HUES6 (cell line): Measurements from ENCODE around the gene PHGDH.

Experiments
- H3K27ac ChIP-seq: 2 replicates; pipeline ENCODE4 v1.7.0; 2013; ENCODE audit warnings: low read depth, mild to moderate bottlenecking, low read length, inconsistent platforms
- H3K27me3 ChIP-seq: 2 replicates; pipeline ENCODE4 v1.6.1; 2013; ENCODE audit warnings: low read length; ENCODE audit not compliant: control insufficient read depth, insufficient read depth
- H3K36me3 ChIP-seq: 2 replicates; pipeline ENCODE4 v1.6.1; 2013; ENCODE audit warnings: low read length; ENCODE audit not compliant: control insufficient read depth, insufficient read depth
- H3K4me1 ChIP-seq: 2 replicates; pipeline ENCODE4 v1.6.1; 2013; ENCODE audit warnings: low read length; ENCODE audit not compliant: control insufficient read depth, insufficient read depth
- H3K4me3 ChIP-seq: 2 replicates; pipeline ENCODE4 v1.5.1; 2013; ENCODE audit warnings: low read depth, low read length
- H3K9ac ChIP-seq: one replicate; pipeline ENCODE4 v1.6.1; 2013; ENCODE audit warnings: mild to moderate bottlenecking, low read length
- H3K9me3 ChIP-seq: 2 replicates; pipeline ENCODE4 v1.6.1; 2013; ENCODE audit warnings: low read depth, low read length; ENCODE audit not compliant: control insufficient read depth, insufficient read depth

PHGDH gene

DNA sequence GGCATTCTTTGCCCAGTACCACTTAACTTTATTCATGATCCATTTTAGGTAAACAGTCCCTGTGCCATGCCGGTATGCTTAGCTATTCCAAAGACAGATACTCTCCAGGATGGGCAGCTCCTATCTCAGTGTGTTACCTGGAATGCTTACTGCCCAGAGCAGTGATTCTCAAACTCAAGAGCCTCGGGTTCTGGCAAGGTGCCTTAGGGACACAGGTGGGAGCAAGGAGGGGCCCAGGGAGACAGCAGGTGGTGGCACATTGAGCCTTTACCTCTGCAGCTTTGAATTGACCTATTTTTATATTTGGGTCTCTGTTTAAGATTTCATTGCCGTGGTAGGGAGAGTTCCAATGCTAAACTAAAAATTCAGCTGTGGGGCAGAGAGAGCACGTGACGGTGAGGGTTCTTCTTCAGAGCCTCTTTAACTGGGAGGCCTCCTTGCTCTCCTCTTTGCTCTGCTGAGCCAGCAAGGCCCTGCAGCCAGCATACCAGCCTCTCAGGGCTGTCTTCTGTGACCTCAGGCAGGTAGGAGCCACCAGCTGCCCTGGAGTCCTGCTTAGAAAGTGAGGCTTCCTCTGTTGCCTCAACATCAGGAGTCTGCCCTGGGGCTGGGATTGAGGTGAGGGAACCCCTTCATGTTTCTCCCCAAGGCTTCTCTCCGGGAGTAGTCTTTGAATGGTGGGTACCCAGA is 20.2 kb downstream of the PHGDH start:
- Histone ChIP-seq H3K36me3 (peaks cover 99% of the 10 kb centered on the region), H3K27me3 (no peaks in the 10 kb centered on the region), H3K9ac (no peak overlapping the region), H3K4me3 (no peak overlapping the region), H3K9me3 (no peaks in the 10 kb centered on the region), H3K4me1 (peaks cover 3% of the 10 kb centered on the region; the same call in 1 of the 2 replicates), H3K27ac (no peak overlapping the region)

DNA sequence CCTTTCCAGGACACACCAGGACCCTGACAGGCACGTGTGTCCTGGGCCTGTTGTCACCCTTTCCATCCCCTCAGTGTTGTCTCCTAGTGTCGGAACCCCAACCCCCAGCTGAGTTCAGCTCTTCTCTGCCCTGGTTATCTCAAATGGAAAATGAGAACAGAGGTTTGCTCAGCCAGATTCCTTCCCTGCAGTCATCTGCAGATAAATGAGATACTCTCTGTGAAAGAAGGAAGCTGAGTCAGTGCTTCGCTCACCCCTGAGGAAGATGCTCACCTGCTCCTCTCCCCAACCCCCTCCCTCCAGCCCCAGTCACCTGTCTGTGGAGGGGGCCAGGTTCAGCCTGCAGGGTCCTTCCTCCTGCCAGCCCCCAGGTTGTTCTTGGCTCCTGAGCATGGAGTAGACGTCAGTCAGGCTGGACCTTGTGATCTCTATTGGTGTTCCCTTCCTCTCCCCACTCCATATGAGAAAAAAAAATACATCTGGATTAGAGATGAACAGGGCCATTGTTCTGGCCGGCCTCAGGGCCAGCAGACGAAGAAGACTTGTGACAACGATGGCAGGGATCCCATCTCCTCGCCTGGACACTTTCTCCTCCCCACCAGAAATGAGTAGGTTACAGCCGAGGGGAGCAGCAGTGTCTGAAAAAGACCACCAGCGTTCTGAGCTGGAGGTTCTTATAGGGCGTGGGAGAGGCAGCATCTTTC is 20.9 kb downstream of the PHGDH start:
- H3K4me1 ChIP-seq: peaks cover 3% of the 10 kb centered on the region; the same call in 1 of the 2 replicates
- no peaks in the 10 kb centered on the region for H3K9me3 ChIP-seq
- no peak overlapping the region for H3K9ac ChIP-seq
- H3K4me3 ChIP-seq: no peak overlapping the region
- no peak overlapping the region for H3K27ac ChIP-seq
- no peaks in the 10 kb centered on the region for H3K27me3 ChIP-seq
- peaks cover 100% of the 10 kb centered on the region for H3K36me3 ChIP-seq

DNA sequence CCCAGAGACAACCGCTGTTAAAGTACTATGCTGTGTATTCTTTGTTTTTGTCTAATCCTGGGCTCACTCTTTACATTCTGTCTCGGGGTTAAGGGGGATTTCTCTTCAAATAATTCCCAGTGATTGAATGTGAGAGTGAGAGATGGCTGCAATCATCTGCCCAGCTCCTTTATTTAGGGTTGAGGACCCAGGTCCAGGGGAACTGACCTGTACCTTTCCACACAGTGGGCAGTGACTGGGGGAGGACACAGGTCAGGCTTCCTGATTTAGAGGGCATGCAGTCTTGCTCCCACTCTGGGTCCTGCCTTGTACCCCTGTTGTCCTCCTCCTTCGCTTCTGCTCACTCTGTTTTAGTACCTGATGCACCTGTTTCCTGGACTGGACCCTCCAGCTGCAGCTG is 22.0 kb downstream of the PHGDH start:
- Histone ChIP-seq H3K27ac (no peak overlapping the region), H3K36me3 (peaks cover 99% of the 10 kb centered on the region), H3K4me3 (no peak overlapping the region), H3K9ac (no peak overlapping the region), H3K9me3 (no peaks in the 10 kb centered on the region), H3K27me3 (no peaks in the 10 kb centered on the region), H3K4me1 (no peaks in the 10 kb centered on the region)

DNA sequence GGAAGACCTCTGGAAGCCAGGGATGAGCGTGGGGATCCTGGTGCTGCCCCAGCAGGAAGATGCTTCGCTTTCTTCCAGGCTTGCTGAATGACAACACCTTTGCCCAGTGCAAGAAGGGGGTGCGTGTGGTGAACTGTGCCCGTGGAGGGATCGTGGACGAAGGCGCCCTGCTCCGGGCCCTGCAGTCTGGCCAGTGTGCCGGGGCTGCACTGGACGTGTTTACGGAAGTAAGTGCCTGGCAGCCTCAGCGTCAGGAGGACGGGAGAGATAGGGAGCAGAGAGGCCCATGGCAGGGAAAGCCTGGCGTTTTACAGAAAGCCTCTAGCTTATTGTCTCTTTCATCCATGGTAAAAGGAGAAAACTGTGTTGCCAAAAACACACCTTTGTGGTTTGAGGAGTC is 23.5 kb downstream of the PHGDH start:
- Histone ChIP-seq H3K4me3 (no peak overlapping the region), H3K9me3 (no peaks in the 10 kb centered on the region), H3K4me1 (no peaks in the 10 kb centered on the region), H3K36me3 (peaks cover 99% of the 10 kb centered on the region), H3K27ac (no peak overlapping the region), H3K27me3 (no peaks in the 10 kb centered on the region), H3K9ac (no peak overlapping the region)

DNA sequence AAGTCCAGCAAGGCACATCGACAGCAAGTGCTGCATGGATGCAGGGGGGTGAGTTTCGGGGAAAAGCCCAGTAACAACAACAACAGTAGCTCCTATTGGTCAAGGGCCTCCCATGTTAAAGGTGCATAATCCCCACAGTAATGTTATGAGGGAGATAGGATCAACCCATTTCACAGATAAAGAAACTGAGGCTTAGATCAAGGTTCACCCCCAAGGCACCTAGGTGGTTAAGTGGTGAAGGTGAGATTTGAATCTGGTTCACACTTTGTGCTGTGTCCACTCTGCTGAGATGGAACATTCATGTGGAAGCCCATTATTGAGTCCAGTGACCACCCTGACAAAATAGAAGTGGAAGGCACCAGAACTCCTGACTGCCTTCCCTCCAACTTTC is 24.9 kb downstream of the PHGDH start:
- no peaks in the 10 kb centered on the region for H3K4me1 ChIP-seq
- H3K4me3 ChIP-seq: no peak overlapping the region
- no peaks in the 10 kb centered on the region for H3K9me3 ChIP-seq
- peaks cover 99% of the 10 kb centered on the region for H3K36me3 ChIP-seq
- H3K27me3 ChIP-seq: no peaks in the 10 kb centered on the region
- H3K9ac ChIP-seq: no peak overlapping the region
- H3K27ac ChIP-seq: no peak overlapping the region

GRCh38 chr1:119737040-119737682 is 25.4 kb downstream of the PHGDH start:
- Histone ChIP-seq H3K4me3 (no peak overlapping the region), H3K27me3 (no peaks in the 10 kb centered on the region), H3K36me3 (peaks cover 99% of the 10 kb centered on the region), H3K4me1 (no peaks in the 10 kb centered on the region), H3K9ac (no peak overlapping the region), H3K9me3 (no peaks in the 10 kb centered on the region), H3K27ac (no peak overlapping the region)

DNA sequence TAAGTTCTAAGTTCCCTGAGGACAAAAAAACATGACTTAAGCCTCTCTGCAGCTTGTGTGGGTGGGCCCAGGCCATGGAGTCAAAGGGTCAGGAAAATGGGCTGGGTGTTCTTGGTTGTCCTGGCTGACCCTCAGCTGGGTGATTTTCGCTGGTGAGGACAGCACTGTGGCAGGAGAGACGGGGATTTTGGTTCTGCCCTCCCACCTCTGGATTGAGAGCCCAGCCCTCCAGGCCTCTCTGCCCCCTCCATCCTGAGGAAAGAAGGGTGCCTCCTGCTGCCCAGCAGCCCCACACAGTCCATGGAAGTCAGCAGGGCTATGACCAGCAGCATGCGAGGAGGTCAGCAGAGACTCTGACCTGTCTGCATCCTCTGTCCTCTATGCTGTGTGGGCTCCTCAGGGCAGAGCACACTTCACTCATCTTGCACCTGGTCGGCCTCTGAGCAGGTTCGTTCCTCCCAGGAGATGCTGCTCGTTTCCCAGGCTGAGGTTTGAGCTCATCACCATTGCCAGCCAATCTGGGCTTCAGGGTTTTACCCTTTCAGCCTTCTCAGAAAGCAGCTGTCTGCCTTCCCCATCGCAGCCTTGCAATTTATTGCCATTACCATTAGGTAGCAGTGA is 26.5 kb downstream of the PHGDH start:
- Histone ChIP-seq H3K27me3 (no peaks in the 10 kb centered on the region), H3K9ac (no peak overlapping the region), H3K27ac (no peak overlapping the region), H3K4me1 (no peaks in the 10 kb centered on the region), H3K4me3 (no peak overlapping the region), H3K9me3 (no peaks in the 10 kb centered on the region), H3K36me3 (peaks cover 99% of the 10 kb centered on the region)

- Histone ChIP-seq H3K27ac (no peak overlapping the region), H3K36me3 (peaks cover 98% of the 10 kb centered on the region), H3K4me1 (no peaks in the 10 kb centered on the region), H3K9me3 (no peaks in the 10 kb centered on the region), H3K4me3 (no peak overlapping the region), H3K9ac (no peak overlapping the region), H3K27me3 (no peaks in the 10 kb centered on the region)
Measured at GRCh38 chr1:119739150-119739549, 27.4 kb downstream of the PHGDH start.

- Histone ChIP-seq H3K27ac (no peak overlapping the region), H3K4me1 (no peaks in the 10 kb centered on the region), H3K36me3 (peaks cover 95% of the 10 kb centered on the region), H3K27me3 (no peaks in the 10 kb centered on the region), H3K9ac (no peak overlapping the region), H3K4me3 (no peak overlapping the region), H3K9me3 (no peaks in the 10 kb centered on the region)
Measured at GRCh38 chr1:119740261-119740660, 28.5 kb downstream of the PHGDH start.

DNA sequence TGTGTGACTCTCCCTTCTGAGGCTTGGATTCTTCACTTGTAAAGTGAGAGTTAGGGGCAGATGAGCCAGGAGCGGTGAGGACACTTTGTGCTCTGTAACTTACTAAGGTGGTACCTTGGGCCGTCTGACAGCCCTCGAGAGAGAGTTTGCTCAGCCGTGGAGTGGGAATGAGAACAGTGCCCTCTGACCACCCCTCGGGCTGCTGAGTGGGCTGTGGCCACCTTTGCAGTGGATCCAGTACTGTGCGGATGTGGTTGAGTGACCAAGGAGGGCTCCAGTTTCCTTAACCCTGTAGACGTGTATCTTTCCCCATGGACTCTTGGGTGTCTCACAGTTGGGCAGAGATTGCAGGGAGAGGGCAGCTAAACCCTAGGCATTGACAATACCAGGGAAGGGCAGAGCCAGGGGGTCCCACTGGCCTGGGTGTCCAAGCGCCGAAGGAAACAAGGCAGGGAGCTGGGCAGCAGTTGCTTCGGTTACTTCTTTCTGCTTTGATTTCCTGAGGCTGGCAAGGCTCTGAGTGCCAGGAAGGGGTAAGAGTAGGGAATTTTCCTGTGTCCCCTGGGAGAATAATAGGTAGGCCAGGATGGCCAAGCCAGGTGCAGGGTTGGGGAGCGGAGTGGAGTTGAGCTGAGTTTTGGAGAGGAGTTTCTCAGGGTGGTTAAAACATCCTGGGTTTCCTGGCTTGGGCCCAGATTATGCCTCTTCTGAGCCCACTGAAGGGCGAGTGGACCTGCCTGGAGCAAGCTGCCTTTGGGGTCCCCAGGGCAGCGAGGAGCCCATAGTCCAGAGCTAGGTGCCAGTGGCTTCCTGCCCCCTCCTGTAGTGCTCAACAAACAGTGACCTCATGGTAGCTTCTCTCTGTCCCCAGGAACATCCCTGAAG is 29.4 kb downstream of the PHGDH start:
- H3K9ac ChIP-seq: no peak overlapping the region
- no peak overlapping the region for H3K4me3 ChIP-seq
- no peaks in the 10 kb centered on the region for H3K9me3 ChIP-seq
- no peak overlapping the region for H3K27ac ChIP-seq
- H3K36me3 ChIP-seq: peaks cover 86% of the 10 kb centered on the region
- H3K4me1 ChIP-seq: peaks cover 5% of the 10 kb centered on the region; the same call in 1 of the 2 replicates
- H3K27me3 ChIP-seq: no peaks in the 10 kb centered on the region
